ENCODE results near the gene SORL1-AS1.

SORL1-AS1 gene

DNA sequence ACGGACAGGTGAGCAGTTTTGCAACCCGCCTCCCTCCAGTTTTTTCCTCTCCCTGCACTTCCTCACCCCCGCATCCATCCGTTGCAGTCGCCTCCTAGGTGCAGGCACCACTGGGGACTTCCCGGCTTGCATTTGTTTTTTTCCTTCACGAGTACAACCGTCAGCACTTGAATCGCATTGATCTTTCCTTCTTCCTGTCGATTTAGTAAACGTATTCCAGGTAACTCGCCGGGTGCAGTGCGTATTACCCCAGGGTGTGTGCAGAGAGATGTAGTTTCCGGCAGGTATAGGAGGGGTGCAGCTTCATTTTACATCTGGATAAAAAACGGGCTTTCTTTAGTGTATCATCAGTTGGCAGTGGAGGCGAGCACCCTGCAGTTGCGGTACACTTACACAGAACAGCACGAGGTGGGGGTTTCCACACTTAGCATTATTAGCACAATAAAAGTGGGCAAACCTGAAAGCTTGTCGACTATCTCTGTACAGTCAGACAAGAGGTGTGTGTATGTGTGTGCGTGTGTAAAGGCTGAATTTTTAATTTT, at the start of gene SORL1-AS1:
SORL1-AS1 (minus strand) TSS at position 359 of the 542 bp plus-strand sequence.
- no peak for TF ChIP-seq NFRKB (IDR thresholded peaks at IDR 0.05)
- TF ChIP-seq PKNOX1 (IDR thresholded peaks at IDR 0.05) = no peak
- no peak for TF ChIP-seq FOXK2 (IDR thresholded peaks at IDR 0.05)
- TF ChIP-seq L3MBTL2 (conservative IDR thresholded peaks at IDR 0.05) = no peak
- no peak for TF ChIP-seq SP1 (IDR thresholded peaks at IDR 0.05)
- TF ChIP-seq FOXM1 (IDR thresholded peaks at IDR 0.05; ENCODE audit: borderline replicate concordance) = no peak
- TF ChIP-seq FOXA1 (IDR thresholded peaks at IDR 0.05) = no peak
- CTCF ChIA-PET = interaction anchor here (0.6 to 1.5 kb wide), 4 partner anchors 10 to 61 kb away, joined by 3 to 4 read pairs (median 4); no protein-coding TSS in a partner anchor
- POLR2A ChIA-PET = no interaction called here
- no peak for DNase-seq (ENCODE audit: extremely low spot score)

DNA sequence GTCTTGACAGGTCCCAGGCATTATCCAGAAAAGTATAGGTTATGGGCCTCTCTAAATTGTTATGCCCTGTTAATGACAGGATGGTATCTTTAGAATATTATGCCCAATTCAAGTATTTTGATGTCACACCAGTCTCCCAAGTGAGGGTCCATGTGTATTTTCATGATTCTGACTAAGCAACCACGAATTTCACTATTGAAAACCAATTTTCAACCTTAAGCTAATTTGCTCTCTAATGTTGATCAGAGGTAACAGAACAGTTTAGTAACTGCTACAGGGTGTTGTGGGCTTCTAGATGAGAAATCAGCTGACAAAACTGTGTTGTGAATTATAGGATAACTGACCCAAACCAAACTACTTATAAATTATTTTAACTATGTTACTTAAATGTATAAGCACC, 48.0 kb upstream of the SORL1-AS1 start:
- ChIA-PET POLR2A (no interaction called here), CTCF (no interaction called here)
- no peak for TF ChIP-seq ELF4 (IDR thresholded peaks at IDR 0.05)
- TF ChIP-seq CTBP1 (IDR thresholded peaks at IDR 0.05; ENCODE audit: borderline replicate concordance) = no peak
- TF ChIP-seq SUZ12 (IDR thresholded peaks at IDR 0.05) = no peak
- no peak for TF ChIP-seq L3MBTL2 (conservative IDR thresholded peaks at IDR 0.05)
- TF ChIP-seq FOXM1 (IDR thresholded peaks at IDR 0.05; ENCODE audit: borderline replicate concordance) = no peak
- TF ChIP-seq BHLHE40 (IDR thresholded peaks at IDR 0.05; ENCODE audit: borderline replicate concordance) = no peak
- TF ChIP-seq FOXK2 (IDR thresholded peaks at IDR 0.05) = no peak
- no peak for TF ChIP-seq LEF1 (IDR thresholded peaks at IDR 0.05; ENCODE audit: borderline replicate concordance)
- TF ChIP-seq HDGF (IDR thresholded peaks at IDR 0.05; ENCODE audit: borderline replicate concordance) = no peak
- no peak for TF ChIP-seq FOXA1 (IDR thresholded peaks at IDR 0.05)
- no peak for TF ChIP-seq TARDBP (IDR thresholded peaks at IDR 0.05)
- no peak for TF ChIP-seq ARNT (IDR thresholded peaks at IDR 0.05)
- no peak for TF ChIP-seq SP1 (IDR thresholded peaks at IDR 0.05)
- no peak for TF ChIP-seq ZNF384 (IDR thresholded peaks at IDR 0.05)
- TF ChIP-seq NFRKB (IDR thresholded peaks at IDR 0.05) = no peak
- no peak for TF ChIP-seq PKNOX1 (IDR thresholded peaks at IDR 0.05)
- no peak for DNase-seq (ENCODE audit: extremely low spot score)

DNA sequence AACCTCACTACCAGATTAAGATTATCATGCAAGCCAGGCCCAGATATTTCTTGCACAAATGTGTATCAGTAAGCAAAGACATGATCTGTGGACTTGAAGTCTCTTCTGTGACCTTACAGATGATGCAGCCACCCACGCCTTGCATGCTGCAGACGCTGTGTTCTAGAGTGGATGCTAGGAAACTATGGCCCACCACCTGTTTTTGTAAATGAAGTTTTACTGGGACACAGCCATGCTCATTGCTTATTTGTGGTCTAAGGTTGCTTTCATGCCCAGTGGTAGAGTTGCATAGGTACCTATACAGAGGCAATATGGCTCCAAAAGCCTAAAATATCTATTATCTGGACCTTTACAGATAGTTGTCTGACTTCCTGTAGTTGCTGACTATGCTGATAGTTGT, 47.5 kb upstream of the SORL1-AS1 start:
- no peak for DNase-seq (ENCODE audit: extremely low spot score)
- ChIA-PET POLR2A (no interaction called here), CTCF (no interaction called here)
- TF ChIP-seq SP1 (IDR thresholded peaks at IDR 0.05) = no peak
- no peak for TF ChIP-seq LEF1 (IDR thresholded peaks at IDR 0.05; ENCODE audit: borderline replicate concordance)
- no peak for TF ChIP-seq FOXM1 (IDR thresholded peaks at IDR 0.05; ENCODE audit: borderline replicate concordance)
- TF ChIP-seq L3MBTL2 (conservative IDR thresholded peaks at IDR 0.05) = no peak
- TF ChIP-seq BHLHE40 (IDR thresholded peaks at IDR 0.05; ENCODE audit: borderline replicate concordance) = no peak
- no peak for TF ChIP-seq SUZ12 (IDR thresholded peaks at IDR 0.05)

GRCh38 chr11:121499405-121499804, 46.6 kb upstream of the SORL1-AS1 start:
- no peak for TF ChIP-seq FOXK2 (IDR thresholded peaks at IDR 0.05)
- TF ChIP-seq ZNF384 (IDR thresholded peaks at IDR 0.05) = no peak
- no peak for TF ChIP-seq FOXM1 (IDR thresholded peaks at IDR 0.05; ENCODE audit: borderline replicate concordance)
- TF ChIP-seq CTBP1 (IDR thresholded peaks at IDR 0.05; ENCODE audit: borderline replicate concordance) = no peak
- no peak for TF ChIP-seq TARDBP (IDR thresholded peaks at IDR 0.05)
- TF ChIP-seq ARNT (IDR thresholded peaks at IDR 0.05) = no peak
- TF ChIP-seq PKNOX1 (IDR thresholded peaks at IDR 0.05) = no peak
- TF ChIP-seq L3MBTL2 (conservative IDR thresholded peaks at IDR 0.05) = no peak
- no peak for TF ChIP-seq NFRKB (IDR thresholded peaks at IDR 0.05)
- TF ChIP-seq BHLHE40 (IDR thresholded peaks at IDR 0.05; ENCODE audit: borderline replicate concordance) = no peak
- TF ChIP-seq FOXA1 (IDR thresholded peaks at IDR 0.05) = no peak
- no peak for TF ChIP-seq SUZ12 (IDR thresholded peaks at IDR 0.05)
- ChIA-PET POLR2A (no interaction called here), CTCF (no interaction called here)
- no peak for DNase-seq (ENCODE audit: extremely low spot score)

DNA sequence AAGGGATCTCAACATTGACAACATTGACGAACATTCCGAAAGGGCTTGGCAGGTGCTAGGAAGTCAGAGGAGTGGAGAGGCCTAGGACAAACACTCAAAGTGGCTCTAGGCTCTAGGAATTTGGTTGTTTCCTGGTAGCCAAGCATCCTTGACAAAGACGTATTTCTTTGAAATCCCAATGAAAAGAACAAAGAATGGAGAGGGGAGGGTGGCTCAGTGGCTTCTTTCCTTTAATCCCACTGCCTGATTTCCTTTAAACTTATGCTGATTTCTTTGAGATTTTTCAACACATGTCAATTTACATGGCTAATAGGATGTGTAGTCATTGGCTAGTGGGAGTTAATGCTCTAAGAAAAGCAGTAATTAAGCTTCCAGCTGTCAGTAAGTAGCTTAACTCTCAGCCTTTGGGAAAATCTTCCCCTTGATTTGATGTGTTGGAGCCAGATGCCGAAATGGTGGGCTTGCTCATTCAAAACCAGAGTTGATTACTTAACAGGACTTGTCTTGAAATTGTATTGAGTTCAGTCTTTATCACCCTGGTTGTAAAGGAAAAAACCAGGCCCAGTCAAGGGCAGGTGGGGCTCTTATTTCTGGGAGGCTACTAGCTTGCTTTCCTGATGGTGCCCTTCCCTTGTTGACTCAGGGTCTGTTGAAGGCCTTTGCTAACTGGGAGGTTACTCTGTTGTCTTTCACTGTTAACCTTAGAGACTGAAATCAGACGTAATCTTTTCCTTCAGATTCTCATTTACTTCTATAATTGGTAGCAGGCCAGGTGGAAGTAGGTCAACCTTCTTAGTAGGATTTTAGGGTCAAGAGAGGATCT, 44.6 kb upstream of the SORL1-AS1 start:
- CTCF ChIA-PET = no interaction called here

More for the DNA sequence above, 44.6 kb upstream of the SORL1-AS1 start:
- POLR2A ChIA-PET = no interaction called here
- no peak for DNase-seq (ENCODE audit: extremely low spot score)
- no peak for TF ChIP-seq FOXM1 (IDR thresholded peaks at IDR 0.05; ENCODE audit: borderline replicate concordance)
- TF ChIP-seq SUZ12 (IDR thresholded peaks at IDR 0.05) = no peak
- TF ChIP-seq ZNF384 (IDR thresholded peaks at IDR 0.05) = no peak
- TF ChIP-seq HDGF (IDR thresholded peaks at IDR 0.05; ENCODE audit: borderline replicate concordance) = no peak
- TF ChIP-seq L3MBTL2 (conservative IDR thresholded peaks at IDR 0.05) = no peak
- TF ChIP-seq BHLHE40 (IDR thresholded peaks at IDR 0.05; ENCODE audit: borderline replicate concordance) = no peak
- TF ChIP-seq NFRKB (IDR thresholded peaks at IDR 0.05) = no peak
- TF ChIP-seq ARNT (IDR thresholded peaks at IDR 0.05) = no peak
- TF ChIP-seq FOXA1 (IDR thresholded peaks at IDR 0.05) = no peak
- TF ChIP-seq LEF1 (IDR thresholded peaks at IDR 0.05; ENCODE audit: borderline replicate concordance) = no peak
- TF ChIP-seq FOXK2 (IDR thresholded peaks at IDR 0.05) = no peak
- TF ChIP-seq TARDBP (IDR thresholded peaks at IDR 0.05) = no peak
- no peak for TF ChIP-seq SP1 (IDR thresholded peaks at IDR 0.05)
- no peak for TF ChIP-seq CTBP1 (IDR thresholded peaks at IDR 0.05; ENCODE audit: borderline replicate concordance)
- TF ChIP-seq PKNOX1 (IDR thresholded peaks at IDR 0.05) = no peak
- TF ChIP-seq ELF4 (IDR thresholded peaks at IDR 0.05) = no peak
